ENCODE data around the gene SORCS2.

Gene SORCS2

GRCh38 chr4:7464259-7464655 lies 271.9 kb downstream of the SORCS2 start:
- no peak for DNase-seq

- no peak for DNase-seq
These were observed 272.7 kb downstream of the SORCS2 start for GRCh38 chr4:7465017-7465416.

GRCh38 chr4:7466215-7466614 lies 273.9 kb downstream of the SORCS2 start:
- no peak for DNase-seq

GRCh38 chr4:7466904-7467303 lies 274.6 kb downstream of the SORCS2 start:
- no peak for DNase-seq

GRCh38 chr4:7467471-7467870 lies 275.1 kb downstream of the SORCS2 start:
- DNase-seq: no peak

- no peak for DNase-seq
These were observed 276.7 kb downstream of the SORCS2 start for GRCh38 chr4:7469023-7469422.

GRCh38 chr4:7470111-7470510 lies 277.8 kb downstream of the SORCS2 start:
- DNase-seq: no peak

- DNase-seq: no peak
These were observed 278.3 kb downstream of the SORCS2 start for GRCh38 chr4:7470522-7471128.

GRCh38 chr4:7472442-7473013 lies 280.2 kb downstream of the SORCS2 start:
- no peak for DNase-seq

GRCh38 chr4:7473081-7473480 lies 280.7 kb downstream of the SORCS2 start:
- DNase-seq: no peak

- no peak for DNase-seq
These were observed 282.0 kb downstream of the SORCS2 start for GRCh38 chr4:7474320-7474719.

GRCh38 chr4:7475207-7475606 lies 282.9 kb downstream of the SORCS2 start:
- no peak for DNase-seq

- DNase-seq: no peak
These were observed 284.5 kb downstream of the SORCS2 start for GRCh38 chr4:7476820-7477219.

GRCh38 chr4:7477695-7478094 lies 285.4 kb downstream of the SORCS2 start:
- DNase-seq: no peak

- DNase-seq: no peak
These were observed 286.3 kb downstream of the SORCS2 start for GRCh38 chr4:7478665-7479064.

GRCh38 chr4:7480423-7480822 lies 288.1 kb downstream of the SORCS2 start:
- DNase-seq: no peak

GRCh38 chr4:7481227-7481626 lies 288.9 kb downstream of the SORCS2 start:
- DNase-seq: no peak

GRCh38 chr4:7485096-7485495 lies 292.8 kb downstream of the SORCS2 start:
- DNase-seq: no peak

GRCh38 chr4:7486101-7486500 lies 293.8 kb downstream of the SORCS2 start:
- no peak for DNase-seq

GRCh38 chr4:7487502-7487901 lies 295.2 kb downstream of the SORCS2 start:
- no peak for DNase-seq

- DNase-seq: no peak
These were observed 295.8 kb downstream of the SORCS2 start for GRCh38 chr4:7487998-7488671.

GRCh38 chr4:7491915-7492314 lies 299.6 kb downstream of the SORCS2 start:
- DNase-seq: no peak

GRCh38 chr4:7498446-7499200 lies 306.3 kb downstream of the SORCS2 start:
- no peak for DNase-seq

- DNase-seq: no peak
These were observed 307.3 kb downstream of the SORCS2 start for GRCh38 chr4:7499661-7500060.

Measured in NCI-H2081 treated with DMSO at 0.1 percent for 48 hours (cell line).